ENCODE results near the gene AMN.

AMN gene

DNA sequence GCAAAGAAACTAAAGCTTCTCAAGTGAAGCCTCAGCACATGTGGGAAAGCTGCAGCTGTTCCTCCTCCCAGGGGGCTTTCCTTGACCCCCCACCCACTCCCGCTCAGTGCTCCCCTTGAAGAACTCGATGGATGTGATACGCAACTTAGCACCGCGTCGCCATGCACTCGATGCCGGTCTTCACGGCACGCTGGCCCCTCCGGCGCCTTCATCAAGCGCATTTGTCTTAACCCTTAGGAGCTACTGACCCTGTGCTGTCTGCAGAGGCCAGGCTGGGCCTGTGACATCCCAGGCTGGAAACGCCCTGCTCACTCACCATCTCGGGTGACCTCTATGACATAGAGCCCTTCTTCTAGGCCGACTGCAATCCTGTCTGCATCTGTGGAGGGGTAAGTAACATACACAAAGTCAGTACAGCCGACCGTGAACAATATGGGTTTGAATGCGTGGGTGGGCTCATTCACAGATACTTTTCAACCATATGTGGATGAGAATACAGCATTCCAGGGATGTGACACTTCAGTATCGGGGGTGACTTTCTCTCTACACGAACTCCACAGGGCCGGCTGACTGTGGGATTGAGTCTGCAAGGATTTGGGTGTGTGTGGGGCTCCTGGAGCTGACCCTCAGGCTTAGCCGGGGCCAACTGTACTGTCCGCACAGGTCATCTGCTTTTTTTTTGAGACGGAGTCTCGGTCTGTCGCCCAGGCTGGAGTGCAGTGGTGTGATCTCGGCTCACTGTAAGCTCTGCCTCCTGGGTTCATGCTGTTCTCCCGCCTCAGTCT lies 23.1 kb downstream of the AMN start:
- no peak for DNase-seq

DNA sequence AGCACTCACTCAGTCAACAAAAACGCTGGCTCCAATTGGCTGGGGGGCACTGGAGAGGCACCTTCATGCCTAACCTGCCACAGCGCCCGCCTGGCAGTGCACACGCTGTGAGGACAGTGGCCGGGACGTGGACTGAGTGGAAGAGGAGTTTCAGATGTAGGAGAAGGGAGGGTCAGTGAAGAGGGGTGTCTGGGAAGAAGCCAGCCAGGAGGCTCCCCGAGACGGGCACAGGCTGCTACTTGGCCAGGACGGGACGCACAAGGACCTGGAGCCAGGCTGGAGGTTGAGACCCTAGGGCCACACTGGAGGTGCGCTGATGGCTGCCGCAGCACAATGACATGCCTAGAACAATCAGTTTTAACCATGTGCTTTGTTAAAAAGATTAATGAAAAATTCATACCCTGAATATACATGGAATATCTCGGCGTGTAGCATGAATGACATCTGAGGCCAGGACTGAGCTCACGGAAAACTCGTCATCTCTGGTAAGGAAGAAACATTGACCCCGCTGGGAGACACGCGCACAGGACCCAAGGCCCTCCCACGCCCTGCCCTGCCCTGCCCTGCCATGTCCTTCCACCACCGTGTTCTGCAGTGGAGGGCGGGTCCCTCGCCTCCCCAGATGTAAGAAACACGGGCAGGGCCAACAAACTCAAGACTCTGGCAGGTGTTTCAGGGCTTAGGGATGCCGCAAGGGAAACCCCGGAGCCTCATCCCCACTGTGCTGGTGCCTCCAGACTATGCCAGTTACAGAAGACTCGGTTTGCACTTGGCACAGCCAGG lies 25.0 kb downstream of the AMN start:
- DNase-seq = no peak

DNA sequence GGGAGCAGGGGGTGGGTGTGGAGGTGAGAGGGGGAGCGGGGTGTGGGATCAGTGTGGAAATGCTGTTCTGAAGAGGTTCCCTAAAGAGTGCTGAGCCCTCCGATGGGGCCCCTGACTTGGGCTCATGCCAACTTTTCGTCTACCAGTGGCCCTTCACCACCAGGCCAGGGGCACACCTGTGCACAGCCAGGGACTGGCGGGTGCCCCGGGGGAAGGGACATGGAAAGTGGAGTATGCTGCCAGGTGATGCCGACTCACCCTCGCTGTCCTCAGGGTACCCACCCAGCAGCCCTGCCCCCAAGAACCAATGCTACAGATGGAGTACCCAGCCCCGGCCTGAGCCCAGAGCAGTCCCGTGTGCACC lies 26.2 kb downstream of the AMN start:
- no peak for DNase-seq

DNA sequence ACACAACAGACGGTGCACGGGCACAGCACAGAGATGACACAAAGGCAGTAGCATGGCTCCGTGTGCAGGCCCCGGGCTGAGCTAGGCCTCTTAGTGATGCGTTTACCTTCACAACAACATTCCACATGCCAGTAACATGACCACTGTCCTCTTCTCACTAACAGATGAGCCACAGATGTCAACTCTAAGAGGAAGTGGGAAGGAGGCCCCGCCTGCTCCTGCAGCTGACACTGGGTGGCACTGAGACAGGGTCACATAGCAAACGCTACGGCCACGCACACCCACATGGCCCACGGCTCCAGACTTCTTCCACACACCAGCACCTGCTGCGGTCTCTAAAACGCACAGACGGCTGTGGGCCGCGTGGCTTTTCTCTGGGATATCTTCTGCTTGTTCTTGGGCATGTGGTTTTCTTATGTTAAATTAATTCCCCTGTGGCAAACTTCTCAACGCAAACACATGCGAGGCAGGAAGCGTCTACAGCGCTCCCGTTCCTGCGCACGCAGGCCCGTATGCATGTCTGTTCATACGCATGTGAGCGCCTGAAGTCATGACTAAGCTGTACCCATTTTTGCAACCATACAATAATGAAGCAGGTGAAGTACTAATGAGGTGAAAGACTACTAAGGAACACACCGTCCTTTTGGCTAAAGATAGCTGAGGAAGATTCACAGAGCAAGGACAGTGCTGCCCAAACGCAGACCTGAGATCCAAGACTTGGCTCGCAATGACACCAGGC lies 26.8 kb downstream of the AMN start:
- no peak for DNase-seq

DNA sequence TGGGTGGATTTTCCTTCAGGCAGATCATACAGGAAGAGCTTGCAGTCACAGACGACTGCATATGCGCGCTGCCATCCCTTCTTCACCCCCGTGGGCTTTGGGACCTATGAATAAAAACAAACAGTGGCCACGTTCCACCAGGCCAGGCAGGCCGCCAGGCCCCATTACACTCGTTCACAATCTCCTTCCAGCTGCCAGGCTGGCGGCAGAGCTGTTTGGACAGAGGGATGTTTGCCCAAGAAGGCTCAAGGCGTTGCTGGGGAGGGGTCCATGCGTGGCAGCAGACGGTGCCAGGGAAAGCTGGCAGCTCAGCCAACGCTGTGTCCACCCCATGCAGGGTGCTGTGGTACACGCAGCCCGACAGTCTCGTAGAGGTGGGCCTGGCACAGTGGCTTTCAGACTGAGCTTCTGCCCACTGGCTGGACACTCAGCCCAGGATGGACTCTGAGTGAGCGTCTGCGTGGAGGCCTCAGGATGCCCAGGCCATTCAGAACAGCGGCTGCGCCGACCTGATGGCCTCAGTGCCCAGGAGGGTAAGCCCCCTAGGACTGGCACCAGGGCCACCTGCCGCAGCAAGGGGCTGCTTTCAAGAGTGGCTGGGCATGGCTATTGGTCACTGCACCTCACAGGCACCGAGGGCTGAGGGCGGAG lies 27.5 kb downstream of the AMN start:
- no peak for DNase-seq

DNA sequence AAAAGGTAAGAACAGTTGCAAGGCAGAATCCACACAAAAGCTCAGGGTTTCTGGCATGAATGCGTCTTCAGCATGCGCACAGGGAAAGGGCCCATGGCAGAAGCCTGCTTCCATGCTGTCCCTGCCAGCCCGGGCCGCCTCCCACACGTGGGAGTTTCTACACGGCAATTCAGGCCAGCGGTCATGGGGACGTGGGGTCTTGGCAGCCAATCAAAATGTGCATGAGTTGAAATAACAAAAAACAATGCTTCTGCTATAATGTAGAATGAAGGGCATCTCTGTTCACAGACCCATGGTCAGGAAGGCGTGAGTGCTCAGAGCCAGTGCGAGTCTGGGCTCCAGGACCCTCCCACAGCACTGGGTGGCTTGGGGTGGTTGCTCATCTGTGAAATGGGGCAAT lies 28.6 kb downstream of the AMN start:
- no peak for DNase-seq

DNA sequence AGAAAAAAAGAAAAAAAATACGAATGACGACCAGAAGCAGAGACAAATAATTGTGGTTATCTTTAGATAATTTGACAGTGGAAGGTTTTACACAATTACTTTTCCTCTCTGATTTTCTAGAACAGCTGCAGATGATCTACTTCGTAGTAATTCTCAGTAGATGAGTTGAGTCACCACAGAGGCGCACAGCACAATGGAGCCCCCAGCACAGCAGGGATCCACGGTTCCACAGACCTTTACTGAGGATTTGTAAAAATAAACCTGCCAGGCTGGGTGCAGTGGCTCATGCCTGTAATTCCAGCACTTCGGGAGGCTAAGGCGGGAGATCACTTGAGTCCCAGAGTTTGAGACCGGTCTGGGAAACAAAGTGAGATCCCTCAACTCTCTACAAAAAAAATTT lies 29.3 kb downstream of the AMN start:
- DNase-seq = no peak

DNA sequence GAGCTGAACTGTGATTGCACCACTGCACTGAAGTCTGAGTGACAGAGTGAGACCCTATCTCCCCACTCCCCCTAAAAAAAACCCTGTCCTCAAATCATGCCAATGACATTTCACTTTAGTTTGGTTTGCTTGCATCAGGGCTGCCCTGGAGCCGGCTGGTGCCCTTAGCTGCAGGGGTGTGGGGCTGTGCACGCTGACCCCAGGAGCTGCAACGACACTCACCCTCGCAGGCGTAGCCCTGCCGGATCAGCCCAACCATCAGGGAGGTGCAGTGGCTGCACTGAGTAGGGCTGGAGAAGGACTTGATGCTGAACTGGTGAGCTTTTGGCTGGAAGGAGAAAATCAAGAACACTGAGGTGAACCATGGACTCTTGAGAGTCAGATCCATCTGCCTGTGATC lies 29.8 kb downstream of the AMN start:
- no peak for DNase-seq

DNA sequence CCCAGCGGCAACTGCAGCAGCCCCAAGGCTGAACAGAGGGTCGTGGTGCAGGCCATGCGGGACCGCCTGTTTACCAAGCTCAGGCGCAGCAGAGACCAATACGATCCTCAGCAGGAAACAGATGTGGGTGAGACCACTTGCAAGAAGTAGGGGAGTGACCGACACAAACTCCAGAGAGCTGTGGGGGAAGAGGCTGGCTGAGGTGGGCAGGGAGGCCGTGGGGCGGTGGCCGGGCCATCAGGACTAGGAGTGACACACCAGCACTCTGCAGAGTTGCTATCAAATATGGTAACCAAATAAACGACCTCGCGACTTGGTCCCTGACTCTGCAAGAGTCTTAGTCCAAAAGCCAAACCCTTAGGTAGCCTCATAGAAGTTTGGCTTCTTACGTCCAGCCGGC lies 30.6 kb downstream of the AMN start:
- no peak for DNase-seq

DNA sequence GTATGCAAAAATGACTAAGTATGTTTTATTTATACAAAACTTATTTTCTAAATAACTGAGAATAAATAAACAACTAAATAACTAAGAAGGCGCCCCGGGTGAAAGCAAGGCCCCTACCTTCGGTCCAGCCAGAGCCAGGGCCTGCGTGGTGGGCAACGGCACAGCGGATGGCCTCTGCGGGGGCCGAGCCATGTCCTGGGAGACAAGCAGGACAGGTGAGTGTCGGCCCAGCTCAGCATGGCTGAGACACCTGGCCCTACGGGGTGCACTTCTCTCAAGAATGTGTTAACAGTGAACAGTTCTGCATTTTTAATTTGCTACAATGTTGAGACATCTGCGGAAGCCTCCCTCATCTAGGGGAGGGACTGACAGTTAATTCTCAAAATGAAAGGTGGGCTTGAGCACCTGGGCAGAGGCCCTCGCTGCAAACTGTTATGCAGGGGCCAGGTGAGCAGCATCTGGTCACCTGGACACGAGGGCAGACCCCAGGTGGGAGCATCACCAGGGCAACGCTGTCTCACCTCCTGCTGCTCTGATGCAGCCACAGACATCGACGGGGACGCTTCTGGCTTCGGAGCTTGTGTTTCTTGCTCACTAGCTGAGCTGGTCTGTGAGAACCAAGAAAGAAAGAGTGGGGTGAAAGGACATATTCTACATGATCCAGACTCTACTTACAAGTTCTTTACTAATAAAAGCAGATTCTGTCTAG lies 31.8 kb downstream of the AMN start:
- no peak for DNase-seq

DNA sequence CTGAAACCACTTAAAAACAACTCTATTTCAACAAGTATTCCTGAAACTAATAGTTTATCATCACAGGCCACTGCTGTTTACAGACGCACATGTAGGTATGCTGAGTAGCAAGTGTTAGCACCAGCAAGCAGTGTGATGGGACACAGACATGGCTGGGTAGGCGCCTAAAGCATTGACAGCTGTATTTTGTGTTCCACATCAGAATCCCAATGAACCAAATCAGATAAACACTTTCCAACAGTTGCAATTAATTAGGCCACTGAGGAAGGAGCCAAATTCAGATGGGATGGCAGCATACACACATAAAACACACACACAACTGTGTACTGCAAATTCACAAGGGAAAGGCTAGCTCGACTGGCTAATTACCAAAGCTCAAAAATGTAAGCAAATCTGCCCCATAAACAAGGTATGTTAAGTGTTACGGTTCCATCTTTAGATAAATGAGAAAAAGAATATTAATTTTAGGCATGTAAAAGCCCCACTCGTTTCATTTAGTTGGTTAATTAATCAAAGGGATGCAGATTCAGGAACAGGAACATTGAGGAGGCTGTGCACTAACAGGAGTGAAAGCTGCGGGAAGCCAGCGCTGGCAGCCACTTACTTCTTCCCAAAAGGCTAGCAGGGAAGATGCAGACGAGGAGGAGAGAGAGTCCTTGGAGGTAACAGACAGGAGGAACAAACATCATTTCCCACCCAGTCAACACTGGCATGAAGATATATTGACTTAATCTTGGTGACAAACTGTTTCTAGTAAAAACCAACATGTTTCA lies 33.4 kb downstream of the AMN start:
- no peak for DNase-seq

DNA sequence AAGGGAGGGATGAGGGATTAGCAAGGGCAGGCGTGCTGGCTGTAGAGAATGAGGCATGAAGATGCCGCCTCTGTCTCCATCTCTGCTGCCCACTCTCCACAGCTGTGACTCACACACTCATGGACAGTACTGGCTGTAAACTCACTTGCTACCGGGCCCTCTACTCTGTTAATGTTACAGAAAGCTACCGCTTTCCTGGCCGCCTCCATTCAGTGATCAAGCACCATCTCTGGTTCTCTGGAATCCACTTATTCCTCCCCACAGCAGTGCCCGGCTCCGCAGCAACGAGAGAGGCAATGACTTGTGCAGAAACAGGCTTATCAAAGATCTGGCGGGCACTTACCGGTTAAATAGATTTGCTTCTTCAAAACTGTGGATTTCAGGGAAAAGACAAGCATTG lies 34.8 kb downstream of the AMN start:
- DNase-seq = no peak

DNA sequence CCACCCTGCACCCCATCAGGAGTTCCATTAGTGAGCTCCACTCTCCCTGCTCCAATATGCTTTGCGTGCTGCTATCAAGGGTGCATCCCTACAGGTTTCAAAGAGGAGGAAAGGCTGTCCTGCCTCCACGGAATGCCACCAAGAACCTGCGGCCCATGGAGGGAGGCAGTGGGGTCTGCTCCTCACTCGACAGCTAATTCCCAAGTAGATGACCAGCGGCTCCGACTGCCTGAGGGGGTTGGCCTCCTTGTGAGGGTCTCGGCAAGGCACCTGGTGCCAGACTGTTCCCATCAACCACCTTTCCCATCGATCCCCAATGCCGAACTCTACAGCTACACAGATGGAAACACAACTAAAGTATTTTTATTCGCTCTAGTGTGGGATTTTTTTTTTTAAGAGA lies 36.0 kb downstream of the AMN start:
- no peak for DNase-seq

DNA sequence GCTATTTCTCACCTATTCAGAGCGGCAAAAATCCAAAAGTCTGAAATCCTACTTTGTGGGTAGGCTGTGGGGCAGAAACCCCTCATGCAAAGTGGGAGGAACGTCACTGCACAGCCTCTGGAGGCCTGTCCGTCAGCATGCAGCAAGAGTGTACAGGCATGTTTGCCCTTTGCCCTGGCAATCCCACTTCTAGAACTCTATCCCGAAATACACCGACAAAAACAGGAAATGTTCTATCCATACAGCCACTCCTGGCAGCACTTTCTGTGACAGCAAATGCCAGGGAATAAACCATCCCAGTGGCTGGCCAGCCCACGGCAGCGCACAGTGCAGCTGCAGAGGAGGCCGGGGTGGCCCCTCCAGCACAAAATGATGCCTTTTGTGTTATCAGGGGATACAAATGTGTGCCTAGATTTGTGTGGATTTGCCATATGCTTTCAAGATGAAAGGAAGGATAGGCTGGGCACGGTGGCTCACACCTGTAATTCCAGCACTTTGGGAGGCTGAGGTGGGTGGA lies 39.7 kb downstream of the AMN start:
- DNase-seq = no peak

DNA sequence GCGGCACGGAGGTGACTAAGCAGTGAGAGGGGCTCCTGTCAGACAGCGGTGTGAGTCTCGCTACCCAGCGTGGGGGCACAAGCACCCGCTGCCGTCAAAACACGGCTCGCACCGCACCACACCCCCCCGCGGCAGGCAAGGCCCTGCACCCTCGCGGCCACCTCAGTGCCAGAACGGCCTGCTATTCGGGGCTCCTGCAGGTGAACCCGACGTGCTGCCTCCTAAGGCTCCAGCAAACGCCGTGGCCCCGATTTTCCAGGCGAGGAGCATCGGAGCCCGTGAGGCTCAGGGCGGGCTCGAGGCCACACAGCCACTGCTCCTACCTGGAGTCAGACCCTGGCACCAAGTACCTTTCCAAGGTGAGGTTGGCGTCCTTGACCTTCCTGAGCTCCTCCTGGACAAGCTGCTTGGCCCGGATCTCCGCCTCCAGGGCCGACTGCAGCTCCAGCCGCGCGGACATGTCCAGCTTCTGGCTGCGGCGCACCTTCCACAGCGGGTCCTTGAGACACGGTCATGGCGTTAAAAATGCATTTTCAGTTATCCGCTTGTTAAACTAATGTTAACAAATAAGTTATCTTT lies 41.8 kb downstream of the AMN start:
- DNase-seq = no peak

DNA sequence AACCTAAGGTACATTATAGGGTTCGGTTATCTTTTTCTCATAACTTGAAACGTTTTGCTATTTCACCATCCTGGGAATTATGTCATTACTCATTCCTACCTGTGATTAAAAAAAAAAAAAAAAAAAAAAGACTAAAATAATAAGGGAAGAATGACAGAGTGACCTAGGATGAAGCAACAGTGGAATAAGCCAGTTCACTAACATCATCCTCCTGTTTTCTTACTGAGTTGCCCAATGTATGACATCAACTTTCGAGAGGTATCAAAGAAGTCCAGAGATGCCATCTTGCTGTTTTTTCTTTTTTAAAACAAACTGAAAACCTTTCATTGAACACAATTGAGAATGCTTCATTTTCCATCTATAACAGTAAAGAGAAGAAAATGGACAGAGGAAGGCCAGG lies 42.8 kb downstream of the AMN start:
- no peak for DNase-seq

DNA sequence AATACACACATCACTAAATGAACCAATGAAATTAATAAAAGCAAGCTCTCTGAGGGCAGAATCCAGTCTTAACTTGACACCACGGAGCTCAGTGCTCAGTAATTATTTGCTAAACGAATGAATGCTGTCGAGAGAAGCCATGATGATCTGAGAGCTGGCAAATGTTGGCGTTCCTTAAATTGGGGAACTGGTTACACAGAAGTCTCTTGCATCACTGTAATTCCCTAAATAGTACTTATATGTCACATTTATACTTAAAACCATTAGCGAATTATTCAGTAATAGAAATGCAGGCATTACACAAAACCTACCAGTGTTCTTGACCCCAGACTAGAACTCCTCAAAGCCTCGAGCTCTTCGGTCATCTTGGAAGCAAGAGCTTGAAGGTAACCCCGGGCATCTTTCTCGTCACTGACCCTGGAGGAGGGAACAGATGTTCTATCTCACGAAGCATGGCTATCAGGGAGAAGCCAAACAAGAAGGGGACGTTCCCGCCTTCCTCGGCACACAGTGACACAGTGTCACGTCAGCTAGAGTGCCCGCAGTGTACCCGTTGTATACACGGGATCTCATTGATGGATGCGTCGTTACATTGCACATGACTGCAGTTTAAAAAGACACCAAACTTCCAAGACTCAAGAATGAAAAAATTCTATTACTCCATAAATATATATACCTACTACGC lies 43.6 kb downstream of the AMN start:
- no peak for DNase-seq

DNA sequence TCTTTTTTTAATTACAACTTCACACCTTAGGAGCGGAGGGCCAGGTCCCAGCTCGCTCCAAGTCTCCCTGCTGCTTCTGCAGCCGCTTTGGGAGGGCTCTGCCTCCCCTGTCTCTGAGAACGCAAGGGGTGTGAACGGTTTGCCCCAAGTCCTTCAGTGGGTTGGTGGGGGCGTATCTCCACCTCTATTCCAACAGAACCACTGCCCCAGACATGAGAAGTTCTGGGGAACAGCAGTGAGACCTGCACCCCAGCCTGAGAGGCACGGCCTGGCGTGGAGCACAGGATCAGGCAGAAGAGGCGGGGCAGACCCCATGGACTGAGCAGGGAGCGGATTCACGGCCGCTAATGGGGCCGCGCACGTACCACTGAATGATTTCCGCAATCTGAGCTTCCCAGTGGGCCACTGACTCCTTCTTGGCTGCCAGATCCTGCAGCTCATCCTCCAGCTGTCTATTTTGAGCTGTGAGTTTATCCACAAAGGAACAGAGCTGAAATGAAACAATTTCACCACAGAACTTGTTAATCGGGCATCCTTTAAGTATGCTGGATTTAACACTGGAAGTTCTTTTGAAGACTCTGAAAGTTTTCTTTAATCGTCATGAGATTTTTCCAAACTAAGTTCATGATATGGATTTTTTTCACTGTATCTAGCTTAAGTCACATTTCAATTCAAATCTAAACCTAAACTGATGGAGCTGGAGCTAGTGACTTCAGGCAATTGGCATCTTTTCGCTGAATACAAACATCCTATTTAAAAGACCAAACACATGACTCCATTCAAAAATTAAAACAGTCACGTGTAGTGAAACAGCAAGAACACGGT lies 44.4 kb downstream of the AMN start:
- DNase-seq = no peak

DNA sequence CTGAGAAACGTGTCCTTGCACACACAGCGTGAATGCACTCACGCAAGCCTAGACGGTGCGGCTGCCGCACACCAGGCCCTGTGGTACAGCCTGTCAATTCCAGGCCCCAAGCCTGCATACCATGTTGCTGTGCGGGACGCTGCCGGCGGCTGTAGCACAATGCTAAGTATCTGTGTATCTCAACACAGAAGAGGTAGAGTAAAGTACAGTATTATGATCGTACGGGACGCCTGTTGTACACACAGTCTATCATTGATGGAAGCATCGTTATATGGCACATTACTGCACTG lies 45.0 kb downstream of the AMN start:
- DNase-seq = no peak

DNA sequence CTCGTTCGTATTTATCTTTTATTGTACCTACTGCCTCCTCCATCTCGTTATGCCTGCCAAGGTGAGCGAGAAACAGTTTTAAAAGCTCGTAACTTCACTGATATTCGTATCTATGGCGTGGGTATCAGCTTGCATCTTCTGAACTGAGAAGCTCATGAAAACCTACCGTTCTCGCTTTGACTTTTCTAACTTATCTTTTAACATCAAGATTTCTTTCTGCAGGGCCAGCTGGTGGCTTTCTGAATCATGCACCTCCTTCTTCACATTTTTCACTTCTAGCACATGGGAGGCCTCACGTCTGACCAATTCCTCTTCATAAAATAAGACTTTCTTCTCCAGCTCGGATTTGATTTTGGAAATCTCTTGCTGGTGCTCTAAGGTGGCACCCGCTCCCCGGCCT lies 45.8 kb downstream of the AMN start:
- DNase-seq = no peak

Data from effector CD4-positive, alpha-beta T cell (primary cell).